PC-3 (cell line): ENCODE data around the gene DTD1.

Source experiments
- EZH2phosphoT487 ChIP-seq: fragments of 300-600 bp; sonication (generic); IDR thresholded peaks from 2 replicates; pipeline ENCODE4 v1.6.1; 2018; ENCODE audit warnings: mild to moderate bottlenecking, antibody characterized with exemption, low read length, borderline replicate concordance
- TF ChIP-seq, protein P1 (sequence below): fragments of 300-600 bp; sonication (generic); conservative IDR thresholded peaks from 2 replicates; pipeline ENCODE4 v1.5.1; 2017; ENCODE audit warnings: antibody characterized with exemption, low read depth, mild to moderate bottlenecking, low read length

DNA sequence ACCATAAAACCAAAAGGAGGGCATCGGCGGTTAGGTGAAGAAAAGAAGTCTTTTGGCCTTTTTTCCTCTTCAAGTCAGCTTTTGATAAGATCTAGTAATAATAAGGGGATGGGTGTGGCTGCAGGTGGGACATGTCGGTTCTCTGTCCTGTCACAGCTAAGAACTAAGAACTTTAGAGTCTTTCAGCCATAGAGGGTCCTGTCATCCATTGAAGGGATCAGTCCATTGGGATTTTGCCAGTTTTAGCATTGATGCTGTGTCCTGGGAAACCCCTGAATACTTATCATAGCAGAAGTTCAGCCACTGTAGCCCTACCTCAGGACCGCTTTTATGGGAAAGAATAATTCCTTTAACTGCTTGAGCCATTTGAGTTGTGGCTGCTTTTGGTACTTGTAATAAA is 207.5 kb downstream of the DTD1 start:
- TF ChIP-seq, protein P1, sequence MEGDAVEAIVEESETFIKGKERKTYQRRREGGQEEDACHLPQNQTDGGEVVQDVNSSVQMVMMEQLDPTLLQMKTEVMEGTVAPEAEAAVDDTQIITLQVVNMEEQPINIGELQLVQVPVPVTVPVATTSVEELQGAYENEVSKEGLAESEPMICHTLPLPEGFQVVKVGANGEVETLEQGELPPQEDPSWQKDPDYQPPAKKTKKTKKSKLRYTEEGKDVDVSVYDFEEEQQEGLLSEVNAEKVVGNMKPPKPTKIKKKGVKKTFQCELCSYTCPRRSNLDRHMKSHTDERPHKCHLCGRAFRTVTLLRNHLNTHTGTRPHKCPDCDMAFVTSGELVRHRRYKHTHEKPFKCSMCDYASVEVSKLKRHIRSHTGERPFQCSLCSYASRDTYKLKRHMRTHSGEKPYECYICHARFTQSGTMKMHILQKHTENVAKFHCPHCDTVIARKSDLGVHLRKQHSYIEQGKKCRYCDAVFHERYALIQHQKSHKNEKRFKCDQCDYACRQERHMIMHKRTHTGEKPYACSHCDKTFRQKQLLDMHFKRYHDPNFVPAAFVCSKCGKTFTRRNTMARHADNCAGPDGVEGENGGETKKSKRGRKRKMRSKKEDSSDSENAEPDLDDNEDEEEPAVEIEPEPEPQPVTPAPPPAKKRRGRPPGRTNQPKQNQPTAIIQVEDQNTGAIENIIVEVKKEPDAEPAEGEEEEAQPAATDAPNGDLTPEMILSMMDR, result no peak
- TF ChIP-seq EZH2phosphoT487, result no peak
